Hindlimb muscle (tissue), 1 donor: ENCODE data around the gene ABCB9. TPM values are rescaled to one million over a fixed set of nuclear protein-coding genes. Genes with fewer than 3 reads are reported as not detected.
"Not testable (repeated sequence)": the region's sequence is repeated elsewhere in the genome, so short reads cannot be mapped to it uniquely, and the experiment has no call there.

Experiments used
- DNase-seq: peaks from one replicate; pipeline ENCODE4 v3.0.0-alpha.2; 2013
- polyA plus RNA-seq: library from polyadenylated mRNA; unstranded; fragments of 120-200 nt; gene quantifications from one replicate; pipeline ENCODE4 v1.2.1, GENCODE V29; 2013; ENCODE audit not compliant: insufficient read length

The ABCB9 gene
- polyA plus RNA-seq, 1 donor = 4.3 TPM

DNA sequence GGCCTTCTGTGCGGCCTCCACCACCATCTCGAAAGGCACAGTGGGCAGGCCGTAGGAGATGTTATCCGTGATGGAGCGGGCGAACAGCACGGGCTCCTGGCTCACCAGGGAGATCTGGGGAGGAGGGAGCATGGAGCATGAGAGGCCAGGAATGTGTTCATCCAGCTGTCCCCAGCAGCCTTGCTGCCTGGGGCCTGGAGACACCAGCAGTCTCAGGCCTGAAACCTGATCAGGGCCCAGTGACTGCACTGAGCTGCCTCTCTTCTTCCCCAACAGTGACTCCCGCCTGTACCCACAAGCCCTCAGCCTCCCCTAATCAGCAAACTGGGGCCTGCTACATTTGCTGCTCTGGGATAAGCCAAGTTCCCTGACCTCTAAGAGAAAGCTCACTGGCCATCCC, 30.9 kb downstream of the ABCB9 start:
- no peak for DNase-seq

GRCh38 chr12:122934722-122935121, 31.5 kb downstream of the ABCB9 start:
- DNase-seq = no peak

DNA sequence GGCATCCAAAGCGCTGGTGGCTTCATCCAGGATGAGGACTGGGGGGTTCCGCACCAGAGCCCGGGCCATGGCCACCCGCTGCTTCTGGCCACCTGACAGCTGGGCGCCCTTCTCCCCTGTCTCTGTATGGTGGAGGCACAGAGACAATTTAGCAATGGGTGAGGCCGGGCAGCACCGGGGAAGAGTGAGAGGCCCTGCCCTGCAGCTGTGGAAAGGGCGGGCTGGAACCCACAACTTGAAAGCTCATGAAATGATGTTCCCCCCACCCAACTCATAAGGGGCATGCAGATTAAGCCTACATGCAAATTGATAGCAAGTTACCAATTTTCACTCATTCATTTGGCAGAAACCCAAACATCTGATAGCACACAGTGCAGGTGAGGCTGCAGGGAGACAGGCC, 34.1 kb downstream of the ABCB9 start:
- DNase-seq = no peak

DNA sequence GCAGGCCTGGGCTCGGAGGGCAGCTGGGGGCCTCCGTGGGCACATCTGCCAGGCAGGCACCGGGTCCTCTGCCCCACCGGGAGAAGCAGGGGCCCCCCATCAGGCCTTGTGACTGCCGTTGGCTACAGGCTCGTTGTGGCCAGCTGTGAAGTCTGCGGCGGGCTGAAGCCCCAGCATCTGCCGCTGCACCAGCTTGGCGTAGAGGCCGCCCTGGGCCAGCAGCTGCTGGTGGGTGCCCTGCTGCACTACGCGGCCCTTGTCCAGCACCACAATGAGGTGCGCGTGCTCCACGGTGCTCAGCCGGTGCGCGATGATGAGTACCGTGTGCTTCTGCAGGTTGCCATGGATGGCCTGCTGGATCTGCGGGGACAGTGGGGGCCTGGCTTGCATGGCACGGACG, 36.5 kb downstream of the ABCB9 start:
- DNase-seq = no peak

DNA sequence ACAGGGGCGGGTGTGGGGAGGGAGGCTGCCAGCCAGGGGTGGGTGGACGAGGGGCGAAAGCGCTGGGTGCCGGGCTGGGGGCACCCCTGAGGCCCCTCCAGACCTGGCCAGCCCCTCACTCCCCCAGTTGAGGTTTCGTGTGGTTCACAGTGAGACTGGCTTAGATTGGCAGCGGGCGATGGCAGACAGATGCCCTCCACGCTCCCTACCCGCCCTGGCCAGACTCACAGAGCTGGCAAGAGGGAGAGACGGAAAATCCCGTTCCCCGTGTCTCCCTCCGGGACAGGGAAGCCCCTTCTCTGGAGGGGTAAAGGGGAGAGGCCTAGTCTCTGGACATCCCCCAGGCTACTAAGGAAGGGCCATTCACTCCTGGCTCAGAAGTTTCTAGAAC, 37.1 kb downstream of the ABCB9 start:
- DNase-seq = no peak

DNA sequence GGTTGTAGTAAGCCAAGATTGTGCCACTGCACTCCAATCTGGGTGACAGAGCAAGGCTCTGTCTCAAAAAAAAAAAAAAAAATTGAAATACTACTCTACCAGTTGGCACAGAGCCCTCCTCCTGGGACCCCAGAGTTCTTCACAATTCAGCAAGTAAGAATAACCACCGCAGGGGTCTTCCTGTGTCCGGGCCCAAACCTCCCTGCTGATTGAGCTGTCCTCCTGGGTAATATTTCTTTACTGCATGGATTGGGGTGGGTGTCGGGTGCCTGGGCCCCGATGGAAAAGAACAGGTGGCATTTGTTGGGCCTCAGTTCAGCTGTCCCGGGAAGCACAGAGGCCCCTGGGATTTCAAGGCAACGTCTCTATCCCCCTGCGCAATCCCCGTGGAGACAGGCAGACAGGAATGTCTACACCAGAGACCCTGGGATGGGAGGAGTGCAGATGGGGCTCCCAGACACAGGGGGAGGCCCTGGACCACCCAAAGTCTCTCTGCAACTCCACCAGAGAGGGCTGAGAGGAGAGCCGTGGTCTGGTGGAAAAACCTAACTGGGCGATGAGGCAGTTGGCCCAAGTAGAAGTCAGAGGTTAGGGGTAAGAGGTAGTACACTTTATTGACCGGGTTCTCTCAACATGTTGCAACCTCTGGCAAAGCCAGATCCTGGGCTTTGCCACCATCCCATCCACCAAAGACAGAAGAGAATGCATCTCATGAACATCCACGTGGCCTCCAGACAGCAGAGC, 37.7 kb downstream of the ABCB9 start:
- DNase-seq = no peak

GRCh38 chr12:122927756-122928403, 38.4 kb downstream of the ABCB9 start:
- no peak for DNase-seq

- no peak for DNase-seq
Measured at GRCh38 chr12:122921917-122922316, 44.3 kb downstream of the ABCB9 start.

DNA sequence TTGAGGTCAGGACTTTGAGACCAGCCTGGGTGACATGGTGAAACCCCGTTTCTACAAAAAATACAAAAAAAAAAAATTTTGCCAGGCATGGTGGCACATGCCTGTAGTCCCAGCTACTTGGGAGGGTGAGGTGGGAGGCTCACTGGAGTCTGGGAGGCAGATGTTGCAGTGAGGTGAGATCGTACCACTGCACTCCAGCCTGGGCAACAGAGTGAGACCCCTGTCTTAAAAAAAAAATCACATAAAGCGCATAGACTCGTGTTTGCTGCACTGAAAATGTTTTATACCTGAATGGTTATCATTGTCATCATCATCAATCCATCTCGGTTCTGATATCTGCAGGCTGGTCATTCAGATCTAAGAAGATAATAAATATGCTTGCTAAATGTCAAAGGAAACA, 45.6 kb downstream of the ABCB9 start:
- no peak for DNase-seq

DNA sequence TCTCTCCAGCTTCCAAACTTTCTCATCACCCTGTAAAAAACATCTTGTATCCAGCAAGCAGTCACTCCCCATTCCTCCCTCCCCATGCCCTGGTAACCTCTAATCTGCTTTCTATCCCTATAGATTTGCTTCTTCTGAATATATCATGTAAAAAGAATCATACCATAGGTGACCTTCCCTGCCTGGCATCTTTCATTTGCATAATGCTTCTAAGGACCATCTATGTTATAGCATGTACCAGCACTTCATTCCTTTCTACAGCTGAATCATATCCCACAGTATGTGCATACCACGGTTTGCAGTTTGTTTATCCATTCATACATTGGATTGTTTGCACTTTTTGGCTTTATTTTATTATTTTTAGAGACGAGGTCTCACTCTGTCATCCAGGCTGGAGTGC, 47.4 kb downstream of the ABCB9 start:
- no peak for DNase-seq

GRCh38 chr12:122917507-122918121, 48.6 kb downstream of the ABCB9 start:
- no peak for DNase-seq

- no peak for DNase-seq
Measured at GRCh38 chr12:122909442-122910288, 56.6 kb downstream of the ABCB9 start.

GRCh38 chr12:122908915-122909314, 57.3 kb downstream of the ABCB9 start:
- DNase-seq = no peak

- DNase-seq = not testable (repeated sequence)
Measured at GRCh38 chr12:122905258-122905657, 61.0 kb downstream of the ABCB9 start.

DNA sequence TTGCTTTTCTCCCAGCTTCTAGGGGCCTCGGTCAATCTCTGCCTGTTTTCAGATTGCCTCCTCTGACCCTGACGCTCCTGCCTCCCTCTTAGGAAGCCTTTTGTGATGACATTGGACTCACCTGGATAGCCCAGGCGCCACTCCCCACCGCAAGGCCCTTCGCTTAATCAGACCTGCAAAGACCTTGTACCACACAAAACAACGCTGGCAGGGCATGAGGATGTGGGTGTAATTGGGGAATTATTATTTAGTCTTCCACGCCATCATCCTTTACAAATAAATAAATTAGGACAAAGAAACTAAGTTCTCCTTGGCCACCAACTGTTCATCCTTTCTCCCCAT, 62.6 kb downstream of the ABCB9 start:
- DNase-seq = no peak

- no peak for DNase-seq
Measured at GRCh38 chr12:122902854-122903692, 63.2 kb downstream of the ABCB9 start.

DNA sequence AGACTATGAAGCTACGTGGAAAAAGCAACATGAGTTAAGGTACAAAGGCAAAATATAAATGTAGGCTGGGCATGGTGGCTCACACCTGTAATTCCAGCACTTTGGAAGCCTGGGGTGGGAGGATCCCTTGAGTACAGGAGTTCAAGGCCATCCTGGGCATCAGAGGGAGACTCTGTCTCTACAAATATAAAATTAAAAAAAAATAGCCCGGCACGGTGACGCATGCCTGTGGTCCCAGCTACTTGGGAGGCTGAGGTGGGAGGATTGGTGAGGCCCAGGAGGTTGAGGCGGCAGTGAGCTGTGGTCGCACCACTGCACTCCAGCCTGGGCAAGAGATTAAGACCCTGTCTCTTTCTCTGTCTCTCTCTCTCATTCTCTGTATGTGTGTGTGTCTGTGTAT, 66.4 kb downstream of the ABCB9 start:
- DNase-seq = no peak

DNA sequence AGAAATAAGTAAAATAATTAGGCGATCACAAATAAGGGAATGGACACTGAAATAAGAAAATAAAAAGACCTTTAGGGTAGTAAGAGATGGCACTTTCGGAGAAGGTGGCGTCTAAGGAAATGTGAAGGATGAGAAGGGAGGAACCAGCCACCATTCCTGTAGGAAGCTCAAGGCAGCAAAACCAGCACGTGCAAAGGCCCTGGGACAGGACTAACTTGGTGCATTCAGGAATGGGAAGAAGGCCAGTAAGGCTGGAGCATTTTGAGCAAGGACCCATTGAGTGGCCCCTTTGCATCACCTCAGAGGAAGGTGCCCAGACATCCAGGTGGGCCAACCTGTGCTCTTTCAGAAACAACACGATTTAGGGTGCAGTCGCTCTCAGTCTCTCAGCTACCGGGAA, 69.6 kb downstream of the ABCB9 start:
- DNase-seq = no peak

DNA sequence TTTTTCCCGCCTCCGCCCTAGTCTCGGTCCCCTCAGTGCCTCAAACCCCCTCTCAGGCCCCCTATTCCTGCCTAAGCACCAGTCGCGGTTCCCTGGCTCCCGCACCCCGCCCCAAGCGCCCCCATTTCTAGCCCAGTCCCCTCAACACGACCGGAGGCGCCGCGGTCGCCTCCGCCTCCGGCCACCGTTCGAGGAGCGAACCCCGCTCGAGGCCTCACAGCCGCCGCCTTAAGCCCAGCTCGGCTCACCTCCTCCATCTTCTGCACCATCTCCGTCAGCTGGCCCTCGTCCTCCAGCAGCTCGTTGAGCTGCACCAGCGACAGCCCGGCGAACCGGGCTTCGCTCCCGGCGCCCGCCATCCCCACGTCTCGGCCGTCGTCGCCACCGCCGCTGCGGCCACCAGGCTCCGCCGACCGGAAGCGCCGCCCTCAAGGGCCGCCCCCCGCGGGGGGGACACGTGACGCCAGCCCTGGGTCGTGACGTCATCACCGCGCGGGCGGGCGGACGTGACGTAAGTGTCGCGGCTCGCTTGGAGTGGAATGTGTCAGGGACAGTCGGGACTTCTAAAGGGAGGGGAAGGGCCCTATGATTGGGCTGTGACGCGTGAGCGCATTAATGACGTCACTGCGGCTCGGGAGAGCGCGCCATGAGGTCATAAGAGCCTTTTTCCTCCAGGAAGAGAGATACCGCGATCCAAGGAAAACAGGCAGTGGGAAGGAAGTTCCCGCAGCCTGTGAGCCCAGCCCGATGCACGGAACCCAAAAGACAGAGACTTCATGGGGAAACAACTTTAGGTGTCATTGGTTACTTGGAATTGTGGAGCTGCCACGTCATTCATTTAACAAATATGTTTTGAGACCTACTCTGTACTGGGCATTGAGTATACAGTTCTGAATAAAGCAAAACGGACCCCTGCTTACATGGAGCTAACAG, 70.3 kb downstream of the ABCB9 start, which contains the start of gene VPS37B:
VPS37B (minus strand) TSS at position 421 of the 933 bp plus-strand sequence; CDS start at position 359, 62 bp downstream.
- peak; percentile 87 for DNase-seq

DNA sequence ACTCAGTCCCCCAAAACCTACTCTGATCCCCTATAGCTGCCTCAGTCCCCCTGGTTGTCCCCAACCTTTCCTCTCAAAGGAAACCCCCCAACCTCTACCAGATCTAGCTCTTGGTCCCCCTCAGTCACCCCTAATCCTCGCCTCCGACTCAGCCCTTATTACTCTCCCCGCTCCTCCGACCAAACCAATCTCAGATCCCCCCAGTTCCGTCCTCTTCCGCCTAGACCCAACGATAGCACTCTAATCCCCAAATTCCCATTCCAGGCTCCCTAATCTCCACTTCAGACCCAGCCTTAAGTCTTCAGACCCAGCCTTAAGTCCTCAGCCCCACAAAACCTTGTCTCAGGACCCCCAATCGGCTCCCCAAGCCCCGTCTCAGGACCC, 71.0 kb downstream of the ABCB9 start:
- no peak for DNase-seq
